GM20000 (cell line): ENCODE results near the gene RASGRP3.

Experiments
- DNase-seq: peaks from one replicate; pipeline ENCODE4 v3.0.0; 2012; ENCODE audit warnings: low spot score
- TF ChIP-seq, protein P1 (sequence below): IDR thresholded peaks from 2 replicates; pipeline ENCODE4 v1.5.1; 2012; ENCODE audit warnings: mild to moderate bottlenecking, control low read depth; ENCODE audit errors: extremely low read depth, missing control alignments

The RASGRP3 gene

DNA sequence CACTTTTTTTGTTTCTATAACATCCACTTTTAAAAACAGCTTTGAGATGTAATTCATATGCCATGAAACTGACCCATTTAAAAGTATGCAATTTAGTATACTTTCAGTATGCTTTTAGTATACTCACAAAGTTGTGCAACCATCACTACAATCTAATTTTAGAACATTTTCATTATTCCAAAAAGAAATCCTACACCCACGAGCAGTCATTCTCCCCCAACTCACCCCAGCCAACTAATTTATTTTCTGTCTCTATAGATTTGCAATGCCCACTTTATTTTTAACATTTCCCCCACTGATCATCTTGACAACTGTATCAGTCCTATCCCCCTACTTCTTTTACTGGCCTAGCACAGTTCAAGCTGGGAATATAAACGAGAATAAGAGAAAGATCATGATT, 83.6 kb downstream of the RASGRP3 start:
- TF ChIP-seq, protein P1, sequence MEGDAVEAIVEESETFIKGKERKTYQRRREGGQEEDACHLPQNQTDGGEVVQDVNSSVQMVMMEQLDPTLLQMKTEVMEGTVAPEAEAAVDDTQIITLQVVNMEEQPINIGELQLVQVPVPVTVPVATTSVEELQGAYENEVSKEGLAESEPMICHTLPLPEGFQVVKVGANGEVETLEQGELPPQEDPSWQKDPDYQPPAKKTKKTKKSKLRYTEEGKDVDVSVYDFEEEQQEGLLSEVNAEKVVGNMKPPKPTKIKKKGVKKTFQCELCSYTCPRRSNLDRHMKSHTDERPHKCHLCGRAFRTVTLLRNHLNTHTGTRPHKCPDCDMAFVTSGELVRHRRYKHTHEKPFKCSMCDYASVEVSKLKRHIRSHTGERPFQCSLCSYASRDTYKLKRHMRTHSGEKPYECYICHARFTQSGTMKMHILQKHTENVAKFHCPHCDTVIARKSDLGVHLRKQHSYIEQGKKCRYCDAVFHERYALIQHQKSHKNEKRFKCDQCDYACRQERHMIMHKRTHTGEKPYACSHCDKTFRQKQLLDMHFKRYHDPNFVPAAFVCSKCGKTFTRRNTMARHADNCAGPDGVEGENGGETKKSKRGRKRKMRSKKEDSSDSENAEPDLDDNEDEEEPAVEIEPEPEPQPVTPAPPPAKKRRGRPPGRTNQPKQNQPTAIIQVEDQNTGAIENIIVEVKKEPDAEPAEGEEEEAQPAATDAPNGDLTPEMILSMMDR, result no peak

DNA sequence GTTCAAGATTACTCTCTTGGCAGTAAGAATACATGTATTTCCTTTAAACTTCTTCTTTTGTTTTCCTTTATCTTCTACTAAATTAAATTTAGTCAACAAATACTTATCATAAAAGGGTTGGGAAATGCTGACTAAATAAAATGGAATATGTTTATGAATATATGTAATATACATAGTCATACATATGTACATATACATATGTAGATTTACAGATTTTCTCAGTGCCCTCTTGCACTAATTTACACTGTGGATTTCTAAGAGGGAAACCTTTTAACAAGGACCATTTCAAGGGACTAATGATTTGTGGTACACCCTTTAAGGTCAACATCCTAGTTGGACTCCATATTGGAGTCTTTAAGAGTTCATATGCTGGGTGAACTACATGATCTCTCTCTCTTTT, 85.4 kb downstream of the RASGRP3 start:
- TF ChIP-seq, protein P1, result no peak
- DNase-seq, result no peak

More for the DNA sequence above, 83.6 kb downstream of the RASGRP3 start:
- no peak for DNase-seq

DNA sequence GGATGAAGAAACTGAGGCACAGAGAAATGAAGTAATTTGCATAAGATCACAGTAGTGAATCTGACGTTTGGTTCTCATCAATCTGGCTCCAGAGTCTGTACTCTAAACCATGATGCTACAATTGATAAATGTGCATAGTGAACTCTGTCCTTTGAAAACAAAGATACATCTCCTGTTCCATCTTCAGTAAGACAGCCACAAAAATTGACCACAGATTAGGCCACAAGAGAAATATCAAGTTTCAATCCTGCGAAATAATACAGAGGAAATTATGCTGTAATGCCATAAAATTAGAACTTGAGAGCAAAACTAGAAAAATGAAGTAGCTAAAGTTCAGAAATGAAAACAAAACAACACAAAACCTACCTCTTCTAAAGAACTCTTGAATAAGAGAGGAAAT, 94.2 kb downstream of the RASGRP3 start:
- TF ChIP-seq, protein P1, result no peak
- DNase-seq, result no peak

DNA sequence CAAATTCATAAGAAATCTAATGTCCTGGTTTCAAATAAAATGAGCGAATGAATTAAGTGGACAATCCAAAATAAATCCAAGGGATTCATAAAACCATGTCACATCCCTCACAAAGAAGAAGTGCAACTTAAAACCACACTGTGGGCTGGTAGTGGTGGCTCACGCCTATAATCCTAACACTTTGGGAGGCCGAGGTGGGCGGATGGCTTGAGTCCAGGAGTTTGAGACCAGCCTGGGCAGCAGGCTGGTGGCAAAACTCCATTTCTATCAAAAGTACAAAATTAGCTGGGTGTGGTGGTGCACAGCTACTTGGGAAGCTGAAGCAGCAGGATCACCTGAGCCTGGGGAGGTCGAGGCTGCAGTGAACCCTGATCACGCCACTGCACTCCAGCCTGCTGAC, 97.2 kb downstream of the RASGRP3 start:
- DNase-seq, result no peak

DNA sequence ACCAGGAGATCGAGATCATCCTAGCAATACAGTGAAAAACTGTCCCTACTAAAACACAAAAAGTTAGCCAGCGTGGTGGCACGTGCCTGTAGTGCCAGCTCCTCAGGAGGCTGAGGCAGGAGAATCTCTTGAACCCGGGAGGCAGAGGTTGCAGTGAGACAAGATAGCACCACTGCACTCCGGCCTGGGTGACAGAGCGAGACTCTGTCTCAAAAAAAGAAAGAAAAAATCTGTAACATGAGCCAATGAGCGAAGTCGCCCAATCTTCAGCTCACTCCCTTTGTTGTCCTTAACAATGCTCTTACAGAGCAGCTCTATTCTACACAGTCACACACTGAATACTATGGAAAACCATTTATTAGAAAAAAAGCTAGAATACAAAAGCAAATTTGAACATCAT, 100.6 kb downstream of the RASGRP3 start:
- no peak for DNase-seq
- TF ChIP-seq, protein P1, result no peak

More for the DNA sequence above, 97.2 kb downstream of the RASGRP3 start:
- TF ChIP-seq, protein P1, result no peak

DNA sequence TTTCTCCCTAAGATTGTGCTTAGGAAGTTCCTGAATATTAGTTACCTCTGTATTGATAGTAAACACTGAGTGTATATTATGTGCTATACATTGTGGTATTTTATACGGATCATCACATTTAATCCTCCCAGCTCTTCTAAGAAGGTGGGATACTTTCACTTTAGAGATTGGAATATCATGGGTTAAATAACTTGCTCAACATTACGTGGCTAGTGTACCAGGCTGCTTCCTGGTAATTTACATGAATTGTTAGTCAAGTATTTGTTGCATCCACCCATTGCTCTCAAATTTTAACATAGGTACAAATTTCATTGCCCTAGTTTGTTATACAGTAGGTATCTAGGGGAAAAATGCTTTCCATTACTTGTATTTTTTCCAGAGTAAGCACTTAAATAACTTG, 101.2 kb downstream of the RASGRP3 start:
- TF ChIP-seq, protein P1, result no peak
- no peak for DNase-seq

DNA sequence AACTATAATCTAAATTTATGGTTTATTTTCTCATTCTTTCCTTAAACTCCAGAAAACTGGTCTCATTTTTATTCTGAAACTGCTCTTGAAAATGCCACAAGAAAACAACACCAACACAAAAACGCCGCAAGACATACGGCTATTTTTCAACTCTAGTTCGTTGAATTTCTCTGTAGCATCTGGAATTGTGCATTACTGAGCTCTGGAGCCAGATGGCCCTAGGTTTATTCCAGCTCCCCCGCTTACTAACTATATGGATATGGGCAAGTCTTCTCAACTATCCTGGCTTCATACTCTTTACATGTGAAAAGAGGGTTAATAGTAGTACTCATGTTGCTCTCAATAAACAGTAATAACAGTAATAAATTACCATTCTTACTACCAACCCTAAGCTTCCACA, 102.8 kb downstream of the RASGRP3 start:
- no peak for DNase-seq
- TF ChIP-seq, protein P1, result no peak
